CD4-positive, alpha-beta memory T cell (primary cell): ENCODE measurements around the gene ATXN7. TPM values are rescaled to one million over a fixed set of nuclear protein-coding genes. Genes with fewer than 3 reads are reported as not detected.

Experiments
- CTCF ChIA-PET: fragments of 350-600 bp; sonication (Branson Sonifier 250); formaldehyde crosslinking; loops from one replicate; lab custom pipeline; 2021; ENCODE audit warnings: inconsistent platforms; ENCODE audit not compliant: partially characterized antibody; lab: Charles Lee
- POLR2A ChIA-PET: fragments of 350-600 bp; sonication (Branson Sonifier 250); formaldehyde crosslinking; loops from one replicate; lab custom pipeline; 2021; ENCODE audit not compliant: partially characterized antibody; lab: Charles Lee
- DNase-seq, 5 donors: peaks; one replicate each; pipeline versions ENCODE4 v3.0.0 to v3.0.0-alpha.2; 2020 to 2022; ENCODE audit warnings: mixed read lengths in 1 of 5
- H3K27ac ChIP-seq: one replicate; pipeline ENCODE4 v1.7.0; 2013; ENCODE audit warnings: low read depth, low read length
- H3K27me3 ChIP-seq: 2 replicates; pipeline ENCODE4 v1.7.0; 2013; ENCODE audit warnings: mild to moderate bottlenecking, low read length, moderate library complexity; ENCODE audit not compliant: insufficient read depth
- H3K36me3 ChIP-seq: 2 replicates; pipeline ENCODE4 v1.7.0; 2013; ENCODE audit warnings: mild to moderate bottlenecking, low read length, moderate library complexity; ENCODE audit not compliant: insufficient read depth
- H3K4me1 ChIP-seq: 2 replicates; pipeline ENCODE4 v1.7.0; 2013; ENCODE audit warnings: mild to moderate bottlenecking, low read length, moderate library complexity; ENCODE audit not compliant: insufficient read depth
- H3K4me3 ChIP-seq, 2 donors: one replicate each; pipeline ENCODE4 v1.7.0; 2013; ENCODE audit warnings: low read length in 2 of 2, mild to moderate bottlenecking in 1 of 2
- H3K9me3 ChIP-seq, 2 donors: one replicate each; pipeline ENCODE4 v1.7.0; 2013; ENCODE audit warnings: low read length in 2 of 2, control low read depth in 1 of 2; ENCODE audit not compliant: control insufficient read depth in 1 of 2
- H3K27ac Mint-ChIP-seq, 7 donors: one replicate each; pipeline ENCODE4 v1.8.0; 2020 to 2021; ENCODE audit warnings: mixed read lengths in 7 of 7, mild to moderate bottlenecking in 6 of 7, inconsistent platforms in 3 of 7, moderate library complexity in 3 of 7
- H3K27me3 Mint-ChIP-seq, 2 donors: one replicate each; pipeline ENCODE4 v1.8.0; 2020 to 2021; ENCODE audit warnings: mixed read lengths in 2 of 2
- H3K36me3 Mint-ChIP-seq, 2 donors: one replicate each; pipeline ENCODE4 v1.8.0; 2020 to 2021; ENCODE audit warnings: mixed read lengths in 2 of 2, inconsistent platforms in 1 of 2, mild to moderate bottlenecking in 1 of 2
- H3K4me1 Mint-ChIP-seq, 4 donors: one replicate each; pipeline ENCODE4 v1.8.0; 2020 to 2021; ENCODE audit warnings: mixed read lengths in 4 of 4, mild to moderate bottlenecking in 1 of 4
- H3K4me3 Mint-ChIP-seq, 8 donors: one replicate each; pipeline ENCODE4 v1.8.0; 2020 to 2021; ENCODE audit warnings: mixed read lengths in 8 of 8, mild to moderate bottlenecking in 7 of 8, moderate library complexity in 6 of 8, inconsistent platforms in 3 of 8
- H3K9me3 Mint-ChIP-seq, 8 donors: one replicate each; pipeline ENCODE4 v1.8.0; 2020 to 2021; ENCODE audit warnings: mixed read lengths in 8 of 8, mild to moderate bottlenecking in 5 of 8, inconsistent platforms in 3 of 8, moderate library complexity in 1 of 8
- intact Hi-C: fragments of 100-400 bp; cut with micrococcal nuclease; formaldehyde crosslinking; loops from one replicate; pipeline ENCODE4 v1.15.1; 2023
- polyA plus RNA-seq, 2 donors: library from polyadenylated mRNA; unstranded; fragments of 300-500 nt; fragmentation: Illumina TruSeq; gene quantifications; one replicate each; pipeline ENCODE4 v1.2.3, GENCODE V29; 2021
- total RNA-seq, 2 experiments: library from RNA; stranded (reverse); gene quantifications; one replicate each; pipeline ENCODE4 v1.2.3, GENCODE V29; 2021

Gene ATXN7
- total and polyA plus RNA-seq, 4 experiments from 2014 or later = 13.4 to 160 (median 89.2) TPM

- Histone ChIP-seq H3K27ac (no peak overlapping the region), H3K36me3 (no peaks in the 10 kb centered on the region), H3K4me3 (no peak overlapping the region), H3K4me1 (peaks cover 9% of the 10 kb centered on the region), H3K9me3 (no peaks in the 10 kb centered on the region), H3K27me3 (no peaks in the 10 kb centered on the region)
- intact Hi-C loops = no loop called here
- Mint-ChIP-seq H3K9me3 (no peaks in the 10 kb centered on the region), H3K27ac (peak overlapping the region in 6 of 7 donors; percentile 18 to 77 (median 64)), H3K4me1 (peaks cover 12 to 21% (median 14%) of the 10 kb centered on the region in 4 donors), H3K36me3 (peaks cover 13 to 17% of the 10 kb centered on the region in 2 donors), H3K27me3 (no peaks in the 10 kb centered on the region), H3K4me3 (no peak overlapping the region)
- ChIA-PET POLR2A (no interaction called here), CTCF (no interaction called here)
- DNase-seq = no peak
Observed at GRCh38 chr3:63905731-63906620, 42.3 kb downstream of the ATXN7 start.

- CTCF ChIA-PET = interaction anchor here (1.0 kb wide), 1 partner anchor 115 kb away, joined by 4 read pairs; the partner anchor contains the start of gene PSMD6
- Histone ChIP-seq H3K4me1 (peaks cover 19% of the 10 kb centered on the region), H3K27ac (no peak overlapping the region), H3K4me3 (no peak overlapping the region), H3K9me3 (no peaks in the 10 kb centered on the region), H3K27me3 (no peaks in the 10 kb centered on the region), H3K36me3 (no peaks in the 10 kb centered on the region)
- Mint-ChIP-seq H3K36me3 (peaks cover 0 to 17% of the 10 kb centered on the region in 2 donors), H3K27ac (peak overlapping the region; percentile 21 to 96 (median 58)), H3K27me3 (no peaks in the 10 kb centered on the region), H3K4me1 (peaks cover 21 to 34% (median 22%) of the 10 kb centered on the region in 4 donors), H3K9me3 (no peaks in the 10 kb centered on the region), H3K4me3 (no peak overlapping the region)
- intact Hi-C loops = no loop called here
- no peak for DNase-seq
- POLR2A ChIA-PET = no interaction called here
Observed at GRCh38 chr3:63908081-63908736, 44.5 kb downstream of the ATXN7 start.

- H3K9me3 ChIP-seq = no peaks in the 10 kb centered on the region
- Mint-ChIP-seq H3K9me3 (no peaks in the 10 kb centered on the region), H3K27ac (peak overlapping the region in 6 of 7 donors; percentile 17 to 96 (median 66)), H3K4me3 (no peak overlapping the region), H3K36me3 (peaks cover 0 to 19% of the 10 kb centered on the region in 2 donors), H3K4me1 (peaks cover 26 to 40% (median 28%) of the 10 kb centered on the region in 4 donors), H3K27me3 (no peaks in the 10 kb centered on the region)
- H3K27ac ChIP-seq = no peak overlapping the region
- H3K36me3 ChIP-seq = no peaks in the 10 kb centered on the region
- H3K4me1 ChIP-seq = peaks cover 25% of the 10 kb centered on the region
- no peaks in the 10 kb centered on the region for H3K27me3 ChIP-seq
- CTCF ChIA-PET = interaction anchor here (0.8 kb wide), 1 partner anchor 115 kb away, joined by 3 read pairs; no protein-coding TSS in a partner anchor
- POLR2A ChIA-PET = no interaction called here
- no peak overlapping the region for H3K4me3 ChIP-seq
- intact Hi-C loops = no loop called here
- no peak for DNase-seq
Observed at GRCh38 chr3:63908776-63909175, 45.1 kb downstream of the ATXN7 start.

- peaks cover 32% of the 10 kb centered on the region for H3K4me1 ChIP-seq
- no peaks in the 10 kb centered on the region for H3K9me3 Mint-ChIP-seq
- intact Hi-C loops = no loop called here
- peak overlapping the region in 5 of 7 donors; percentile 30 to 99 (median 86) for H3K27ac Mint-ChIP-seq
- ChIA-PET CTCF (interaction anchor here (0.7 to 1.4 kb wide), 6 partner anchors 16 to 114 kb away, joined by 3 to 8 read pairs (median 4); partner anchors contain the start of gene C3orf49), POLR2A (no interaction called here)
- H3K27ac ChIP-seq = no peak overlapping the region
- no peaks in the 10 kb centered on the region for H3K36me3 ChIP-seq
- no peaks in the 10 kb centered on the region for H3K9me3 ChIP-seq
- no peak overlapping the region for H3K4me3 ChIP-seq
- no peak overlapping the region for H3K4me3 Mint-ChIP-seq
- no peaks in the 10 kb centered on the region for H3K27me3 ChIP-seq
- no peak for DNase-seq
- no peaks in the 10 kb centered on the region for H3K27me3 Mint-ChIP-seq
- peaks cover 0 to 23% of the 10 kb centered on the region in 2 donors for H3K36me3 Mint-ChIP-seq
- H3K4me1 Mint-ChIP-seq = peaks cover 28 to 47% (median 32%) of the 10 kb centered on the region in 4 donors
Observed at GRCh38 chr3:63909431-63909830, 45.8 kb downstream of the ATXN7 start.

GRCh38 chr3:63910001-63910400, 46.3 kb downstream of the ATXN7 start:
- peaks cover 29 to 52% (median 35%) of the 10 kb centered on the region in 4 donors for H3K4me1 Mint-ChIP-seq
- peak overlapping the region in 1 of 8 donors; percentile 57 for H3K4me3 Mint-ChIP-seq

GRCh38 chr3:63910891-63911290, 47.2 kb downstream of the ATXN7 start:
- CTCF ChIA-PET = interaction anchor here (1.4 kb wide), 2 partner anchors 67 to 92 kb away, joined by 3 to 5 read pairs; partner anchors contain the start of gene C3orf49

More at GRCh38 chr3:63910001-63910400, 46.3 kb downstream of the ATXN7 start:
- DNase-seq = no peak
- POLR2A ChIA-PET = interaction anchor here (0.6 to 2.7 kb wide), 4 partner anchors 47 to 113 kb away, joined by 3 to 28 read pairs (median 4); partner anchors contain the start of genes ATXN7, PSMD6 and THOC7
- no peaks in the 10 kb centered on the region for H3K27me3 ChIP-seq
- no peaks in the 10 kb centered on the region for H3K9me3 ChIP-seq
- no peak overlapping the region for H3K27ac ChIP-seq
- Mint-ChIP-seq H3K27me3 (no peaks in the 10 kb centered on the region), H3K9me3 (no peaks in the 10 kb centered on the region), H3K27ac (peak overlapping the region; percentile 47 to 99 (median 98)), H3K36me3 (peaks cover 0 to 26% of the 10 kb centered on the region in 2 donors)
- H3K36me3 ChIP-seq = no peaks in the 10 kb centered on the region
- peaks cover 36% of the 10 kb centered on the region for H3K4me1 ChIP-seq
- CTCF ChIA-PET = interaction anchor here (0.7 to 1.4 kb wide), 5 partner anchors 16 to 91 kb away, joined by 3 to 8 read pairs (median 4); partner anchors contain the start of gene C3orf49
- intact Hi-C loops = no loop called here
- H3K4me3 ChIP-seq = no peak overlapping the region

More at GRCh38 chr3:63910891-63911290, 47.2 kb downstream of the ATXN7 start:
- POLR2A ChIA-PET = interaction anchor here (1.1 to 2.7 kb wide), 11 partner anchors 7 to 113 kb away, joined by 4 to 28 read pairs (median 7); partner anchors contain the start of genes ATXN7, PSMD6 and THOC7
- Mint-ChIP-seq H3K9me3 (no peaks in the 10 kb centered on the region), H3K36me3 (peaks cover 0 to 26% of the 10 kb centered on the region in 2 donors), H3K4me3 (peak overlapping the region; percentile 89 to 96 (median 94)), H3K27me3 (no peaks in the 10 kb centered on the region), H3K27ac (peak overlapping the region; percentile 96 to 99 (median 98)), H3K4me1 (peaks cover 27 to 55% (median 37%) of the 10 kb centered on the region in 4 donors)
- Histone ChIP-seq H3K27ac (peak overlapping the region; percentile 84), H3K4me3 (peak overlapping the region in 1 of 2 donors; percentile 77), H3K36me3 (peaks cover 2% of the 10 kb centered on the region), H3K27me3 (no peaks in the 10 kb centered on the region), H3K9me3 (no peaks in the 10 kb centered on the region), H3K4me1 (peaks cover 36% of the 10 kb centered on the region)
- peak; percentile 60 to 71 (median 61) for DNase-seq
- intact Hi-C loops = no loop called here
